ENCODE data around the gene GALNT5.

Gene GALNT5

DNA sequence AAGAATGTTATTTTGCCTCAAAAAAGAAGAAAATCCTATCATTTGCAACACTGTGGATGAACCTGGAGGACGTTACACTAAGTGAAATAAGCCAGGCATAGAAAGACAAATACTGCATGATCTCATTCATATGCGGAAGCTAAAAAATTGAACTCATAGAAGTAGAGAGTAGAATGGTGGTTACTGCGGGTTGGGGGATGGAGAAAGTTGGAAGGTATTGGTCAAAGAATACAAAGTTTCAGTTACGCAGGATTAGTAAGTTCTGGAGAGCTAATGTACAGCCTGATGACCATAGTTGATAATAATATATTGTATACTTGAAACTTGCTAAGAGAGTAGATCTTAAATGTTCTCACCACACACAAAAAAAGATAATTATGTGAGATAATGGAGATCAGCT, 5.0 kb upstream of the GALNT5 start:
- no peak overlapping the region for H3K4me3 ChIP-seq (ENCODE audit: low read depth in 1 of 2, low read length in 2 of 2)
- H3K27ac ChIP-seq (ENCODE audit: low read length): no peak overlapping the region

DNA sequence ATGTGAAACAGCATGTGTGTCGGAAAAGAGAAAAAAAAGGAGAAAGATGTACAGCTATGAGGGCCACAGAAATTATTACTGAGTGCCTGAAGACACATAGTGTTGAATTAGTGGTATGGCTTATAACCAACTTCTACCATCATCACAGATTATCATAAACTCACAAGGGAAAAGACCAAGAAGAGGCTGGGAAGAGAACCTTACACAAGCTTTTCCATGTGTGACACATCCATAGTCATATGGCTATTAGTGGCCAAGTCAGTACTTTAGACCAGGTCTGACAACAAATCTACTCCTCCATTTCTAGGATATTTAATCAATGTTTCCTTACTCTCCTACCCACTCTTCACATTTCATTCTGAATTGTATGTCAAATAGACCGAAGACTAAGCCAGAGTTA, 3.5 kb upstream of the GALNT5 start:
- no peak overlapping the region for H3K27ac ChIP-seq (ENCODE audit: low read length)
- peaks cover 5 to 8% of the 10 kb centered on the region in 2 donors for H3K4me1 ChIP-seq (ENCODE audit: control insufficient read depth in 1 of 2, insufficient read depth in 2 of 2, low read length in 2 of 2)
- H3K36me3 ChIP-seq (ENCODE audit: control insufficient read depth in 1 of 2, insufficient read depth in 2 of 2, low read length in 2 of 2): no peaks in the 10 kb centered on the region

More for the DNA sequence above, 5.0 kb upstream of the GALNT5 start:
- H3K36me3 ChIP-seq (ENCODE audit: control insufficient read depth in 1 of 2, insufficient read depth in 2 of 2, low read length in 2 of 2): no peaks in the 10 kb centered on the region
- H3K4me1 ChIP-seq (ENCODE audit: control insufficient read depth in 1 of 2, insufficient read depth in 2 of 2, low read length in 2 of 2): peaks cover 4 to 5% of the 10 kb centered on the region in 2 donors
- H3K27me3 ChIP-seq (ENCODE audit: low read depth, low read length): no peaks in the 10 kb centered on the region
- no peaks in the 10 kb centered on the region for H3K9me3 ChIP-seq (ENCODE audit: control insufficient read depth in 1 of 2, low read length in 2 of 2)

DNA sequence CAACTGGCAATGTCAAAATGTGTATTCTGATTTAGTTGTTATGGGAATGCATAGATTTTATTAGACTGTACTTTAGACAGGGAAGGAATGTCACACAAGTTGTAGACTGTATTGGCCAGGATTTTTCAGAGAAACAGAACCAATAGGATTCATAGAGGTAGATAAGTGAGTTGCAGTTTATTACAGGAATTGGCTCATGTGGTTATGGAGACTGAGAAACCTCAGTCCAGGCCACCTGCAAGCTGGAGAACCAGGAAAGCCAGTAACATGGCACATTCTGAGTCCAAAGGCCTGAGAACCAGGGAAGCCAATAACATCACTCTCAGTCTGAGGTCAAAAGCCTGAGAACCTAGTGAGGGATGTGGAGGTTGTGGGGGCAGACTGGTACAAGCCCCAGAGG, 1.8 kb upstream of the GALNT5 start:
- no peak overlapping the region for H3K4me3 ChIP-seq (ENCODE audit: low read depth in 1 of 2, low read length in 2 of 2)
- H3K9me3 ChIP-seq (ENCODE audit: control insufficient read depth in 1 of 2, low read length in 2 of 2): no peaks in the 10 kb centered on the region
- H3K27ac ChIP-seq (ENCODE audit: low read length): no peak overlapping the region
- peaks cover 5 to 8% of the 10 kb centered on the region in 2 donors for H3K4me1 ChIP-seq (ENCODE audit: control insufficient read depth in 1 of 2, insufficient read depth in 2 of 2, low read length in 2 of 2)
- no peaks in the 10 kb centered on the region for H3K36me3 ChIP-seq (ENCODE audit: control insufficient read depth in 1 of 2, insufficient read depth in 2 of 2, low read length in 2 of 2)
- no peaks in the 10 kb centered on the region for H3K27me3 ChIP-seq (ENCODE audit: low read depth, low read length)

More for the DNA sequence above, 3.5 kb upstream of the GALNT5 start:
- H3K4me3 ChIP-seq (ENCODE audit: low read depth in 1 of 2, low read length in 2 of 2): no peak overlapping the region
- no peaks in the 10 kb centered on the region for H3K9me3 ChIP-seq (ENCODE audit: control insufficient read depth in 1 of 2, low read length in 2 of 2)
- H3K27me3 ChIP-seq (ENCODE audit: low read depth, low read length): no peaks in the 10 kb centered on the region

DNA sequence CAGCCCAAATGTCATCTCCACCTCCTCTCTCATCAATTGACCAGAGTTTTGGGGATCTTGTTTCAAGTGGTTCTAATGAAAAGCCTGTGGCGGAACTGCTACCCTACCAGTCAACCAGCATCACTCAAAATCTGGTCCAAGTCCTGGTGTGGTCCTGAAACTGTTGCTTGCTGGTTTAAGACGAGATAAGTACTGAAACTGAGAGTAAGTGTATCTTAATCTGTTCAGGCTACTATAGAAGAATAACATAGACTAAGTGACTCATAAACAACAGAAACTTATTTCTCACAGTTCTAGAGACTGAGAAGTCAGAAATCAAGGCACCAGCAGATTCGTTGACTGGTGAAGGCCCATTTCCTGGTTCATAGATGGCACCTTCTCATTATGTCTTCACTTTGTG, 879 bp upstream of the GALNT5 start:
- H3K9me3 ChIP-seq (ENCODE audit: control insufficient read depth in 1 of 2, low read length in 2 of 2): no peaks in the 10 kb centered on the region
- H3K27ac ChIP-seq (ENCODE audit: low read length): no peak overlapping the region
- H3K4me3 ChIP-seq (ENCODE audit: low read depth in 1 of 2, low read length in 2 of 2): no peak overlapping the region
- H3K27me3 ChIP-seq (ENCODE audit: low read depth, low read length): no peaks in the 10 kb centered on the region
- H3K36me3 ChIP-seq (ENCODE audit: control insufficient read depth in 1 of 2, insufficient read depth in 2 of 2, low read length in 2 of 2): no peaks in the 10 kb centered on the region
- H3K4me1 ChIP-seq (ENCODE audit: control insufficient read depth in 1 of 2, insufficient read depth in 2 of 2, low read length in 2 of 2): peaks cover 5 to 8% of the 10 kb centered on the region in 2 donors

DNA sequence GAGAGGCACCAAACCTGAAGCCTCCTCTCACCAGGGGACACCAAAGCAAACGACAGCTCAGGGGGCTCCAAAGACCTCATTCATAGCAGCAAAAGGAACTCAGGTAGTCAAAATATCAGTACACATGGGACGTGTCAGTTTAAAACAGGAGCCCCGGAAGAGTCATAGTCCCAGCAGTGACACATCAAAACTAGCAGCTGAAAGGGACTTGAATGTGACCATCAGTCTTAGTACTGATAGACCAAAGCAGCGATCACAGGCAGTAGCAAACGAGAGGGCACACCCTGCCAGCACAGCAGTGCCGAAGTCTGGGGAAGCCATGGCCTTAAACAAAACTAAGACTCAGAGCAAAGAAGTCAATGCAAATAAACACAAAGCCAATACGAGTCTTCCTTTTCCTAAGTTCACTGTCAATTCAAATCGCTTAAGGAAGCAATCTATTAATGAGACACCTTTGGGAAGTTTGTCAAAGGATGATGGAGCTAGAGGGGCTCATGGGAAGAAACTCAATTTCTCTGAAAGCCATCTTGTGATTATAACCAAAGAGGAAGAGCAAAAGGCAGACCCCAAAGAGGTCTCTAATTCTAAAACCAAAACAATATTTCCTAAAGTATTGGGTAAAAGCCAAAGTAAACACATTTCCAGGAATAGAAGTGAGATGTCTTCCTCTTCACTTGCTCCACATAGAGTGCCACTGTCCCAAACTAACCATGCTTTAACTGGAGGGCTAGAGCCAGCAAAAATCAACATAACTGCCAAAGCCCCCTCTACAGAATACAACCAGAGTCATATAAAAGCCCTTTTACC, 1.2 kb downstream of the GALNT5 start:
- Histone ChIP-seq H3K27ac (ENCODE audit: low read length) (no peak overlapping the region), H3K4me1 (ENCODE audit: control insufficient read depth in 1 of 2, insufficient read depth in 2 of 2, low read length in 2 of 2) (peaks cover 5 to 8% of the 10 kb centered on the region in 2 donors), H3K9me3 (ENCODE audit: control insufficient read depth in 1 of 2, low read length in 2 of 2) (no peaks in the 10 kb centered on the region), H3K4me3 (ENCODE audit: low read depth in 1 of 2, low read length in 2 of 2) (no peak overlapping the region), H3K36me3 (ENCODE audit: control insufficient read depth in 1 of 2, insufficient read depth in 2 of 2, low read length in 2 of 2) (no peaks in the 10 kb centered on the region), H3K27me3 (ENCODE audit: low read depth, low read length) (no peaks in the 10 kb centered on the region)

DNA sequence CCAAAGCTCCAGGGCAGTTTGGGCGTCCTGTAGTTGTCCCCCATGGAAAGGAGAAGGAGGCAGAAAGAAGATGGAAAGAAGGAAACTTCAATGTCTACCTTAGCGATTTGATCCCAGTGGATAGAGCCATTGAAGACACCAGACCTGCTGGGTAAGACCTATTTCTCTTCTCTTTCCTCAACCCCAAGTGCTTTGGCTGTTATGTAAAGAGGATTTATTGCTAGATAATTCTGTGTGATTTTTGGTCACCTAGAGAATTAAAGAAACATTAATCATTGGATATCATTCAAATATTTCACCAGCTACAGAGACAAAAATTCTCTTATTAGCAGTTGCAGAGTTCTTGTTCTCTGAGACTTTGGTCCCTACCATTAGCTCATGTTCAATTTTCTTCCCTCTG, 1.9 kb downstream of the GALNT5 start:
- Histone ChIP-seq H3K27ac (ENCODE audit: low read length) (no peak overlapping the region), H3K36me3 (ENCODE audit: control insufficient read depth in 1 of 2, insufficient read depth in 2 of 2, low read length in 2 of 2) (no peaks in the 10 kb centered on the region), H3K27me3 (ENCODE audit: low read depth, low read length) (no peaks in the 10 kb centered on the region), H3K9me3 (ENCODE audit: control insufficient read depth in 1 of 2, low read length in 2 of 2) (no peaks in the 10 kb centered on the region), H3K4me1 (ENCODE audit: control insufficient read depth in 1 of 2, insufficient read depth in 2 of 2, low read length in 2 of 2) (peaks cover 5 to 8% of the 10 kb centered on the region in 2 donors), H3K4me3 (ENCODE audit: low read depth in 1 of 2, low read length in 2 of 2) (no peak overlapping the region)

DNA sequence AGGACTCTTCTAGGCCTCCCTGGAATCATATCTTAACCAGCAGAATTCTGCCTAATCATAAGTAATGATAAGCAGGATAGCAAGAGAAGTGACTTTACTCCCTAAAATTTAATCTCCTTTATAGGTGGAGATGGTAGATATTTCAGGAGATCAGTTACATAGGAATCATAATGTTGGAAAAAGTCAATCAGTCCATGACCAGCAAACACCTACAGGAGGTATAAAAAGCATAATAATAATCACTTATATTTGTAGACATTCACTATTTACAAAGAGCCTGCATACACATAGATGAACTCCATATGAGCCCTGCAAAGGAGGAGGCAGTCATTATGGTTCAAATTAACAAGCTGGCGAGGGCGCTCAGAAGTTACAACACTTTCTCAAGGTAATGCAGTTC, 2.5 kb downstream of the GALNT5 start:
- H3K27me3 ChIP-seq (ENCODE audit: low read depth, low read length): no peaks in the 10 kb centered on the region
- H3K27ac ChIP-seq (ENCODE audit: low read length): no peak overlapping the region
- H3K4me1 ChIP-seq (ENCODE audit: control insufficient read depth in 1 of 2, insufficient read depth in 2 of 2, low read length in 2 of 2): peaks cover 5 to 8% of the 10 kb centered on the region in 2 donors
- no peaks in the 10 kb centered on the region for H3K36me3 ChIP-seq (ENCODE audit: control insufficient read depth in 1 of 2, insufficient read depth in 2 of 2, low read length in 2 of 2)
- H3K4me3 ChIP-seq (ENCODE audit: low read depth in 1 of 2, low read length in 2 of 2): no peak overlapping the region
- no peaks in the 10 kb centered on the region for H3K9me3 ChIP-seq (ENCODE audit: control insufficient read depth in 1 of 2, low read length in 2 of 2)

DNA sequence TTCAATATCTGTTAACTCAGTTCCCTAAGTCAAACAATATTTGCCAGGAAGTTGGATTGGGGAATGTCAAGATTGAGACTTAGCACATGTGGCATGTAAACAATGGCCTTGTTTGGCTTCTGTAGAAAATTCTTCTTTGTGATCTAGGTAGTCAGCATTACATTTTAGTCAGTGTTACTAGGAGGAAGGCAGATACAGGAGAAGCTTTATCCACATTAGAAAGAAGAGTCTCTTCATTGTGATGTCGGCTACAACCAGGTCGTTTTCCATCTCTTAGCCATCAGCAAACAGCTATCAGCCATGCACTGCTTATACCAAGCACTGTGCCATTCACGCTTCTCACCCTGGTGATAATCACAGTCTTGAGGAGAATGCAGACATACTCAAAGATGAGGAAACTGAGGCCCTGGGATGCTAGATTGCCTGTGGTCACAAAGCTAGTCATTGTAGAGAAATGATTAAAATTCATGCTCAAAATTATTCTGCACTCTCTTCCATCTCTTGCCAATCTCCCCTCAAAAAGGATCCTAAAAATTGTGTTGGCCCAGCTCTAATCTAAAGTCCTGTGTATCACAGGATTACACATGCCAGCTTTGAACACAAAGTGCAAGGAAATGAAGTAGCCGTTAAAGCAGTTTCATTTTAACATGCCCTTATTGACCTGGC, 3.2 kb downstream of the GALNT5 start:
- no peak overlapping the region for H3K27ac ChIP-seq (ENCODE audit: low read length)
- H3K27me3 ChIP-seq (ENCODE audit: low read depth, low read length): no peaks in the 10 kb centered on the region
- H3K36me3 ChIP-seq (ENCODE audit: control insufficient read depth in 1 of 2, insufficient read depth in 2 of 2, low read length in 2 of 2): no peaks in the 10 kb centered on the region
- H3K9me3 ChIP-seq (ENCODE audit: control insufficient read depth in 1 of 2, low read length in 2 of 2): no peaks in the 10 kb centered on the region
- peaks cover 5 to 8% of the 10 kb centered on the region in 2 donors for H3K4me1 ChIP-seq (ENCODE audit: control insufficient read depth in 1 of 2, insufficient read depth in 2 of 2, low read length in 2 of 2)
- H3K4me3 ChIP-seq (ENCODE audit: low read depth in 1 of 2, low read length in 2 of 2): no peak overlapping the region

DNA sequence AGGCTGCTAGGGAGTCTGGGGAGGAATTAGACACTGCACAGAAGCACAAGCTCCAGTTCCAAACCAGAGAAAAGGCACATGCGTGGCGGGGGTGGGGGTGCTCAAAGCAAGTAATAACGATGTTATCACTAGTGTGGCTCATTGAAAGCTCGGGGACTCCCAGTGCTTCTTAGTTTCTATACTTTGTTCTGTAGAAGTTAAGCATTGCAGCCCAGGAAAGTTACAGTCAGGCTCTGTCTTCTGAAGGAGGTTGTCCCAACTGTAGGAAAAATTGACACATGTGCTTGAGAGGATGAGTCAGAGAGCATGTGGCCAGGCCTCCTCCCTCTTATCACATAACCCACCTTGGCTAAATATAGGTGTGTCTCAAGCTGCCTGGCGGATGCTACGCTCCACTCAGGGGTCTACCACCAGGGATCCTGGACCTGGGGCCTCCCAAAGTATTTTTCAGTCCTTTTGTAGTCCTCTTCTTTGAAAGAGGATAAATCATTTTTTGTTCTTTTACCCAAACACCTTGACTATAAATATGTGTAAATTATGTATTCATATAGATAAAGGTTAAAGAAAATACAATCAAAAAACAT, 3.8 kb downstream of the GALNT5 start:
- Histone ChIP-seq H3K4me3 (ENCODE audit: low read depth in 1 of 2, low read length in 2 of 2) (no peak overlapping the region), H3K4me1 (ENCODE audit: control insufficient read depth in 1 of 2, insufficient read depth in 2 of 2, low read length in 2 of 2) (peaks cover 5 to 8% of the 10 kb centered on the region in 2 donors), H3K27me3 (ENCODE audit: low read depth, low read length) (no peaks in the 10 kb centered on the region), H3K36me3 (ENCODE audit: control insufficient read depth in 1 of 2, insufficient read depth in 2 of 2, low read length in 2 of 2) (no peaks in the 10 kb centered on the region), H3K27ac (ENCODE audit: low read length) (no peak overlapping the region), H3K9me3 (ENCODE audit: control insufficient read depth in 1 of 2, low read length in 2 of 2) (no peaks in the 10 kb centered on the region)

DNA sequence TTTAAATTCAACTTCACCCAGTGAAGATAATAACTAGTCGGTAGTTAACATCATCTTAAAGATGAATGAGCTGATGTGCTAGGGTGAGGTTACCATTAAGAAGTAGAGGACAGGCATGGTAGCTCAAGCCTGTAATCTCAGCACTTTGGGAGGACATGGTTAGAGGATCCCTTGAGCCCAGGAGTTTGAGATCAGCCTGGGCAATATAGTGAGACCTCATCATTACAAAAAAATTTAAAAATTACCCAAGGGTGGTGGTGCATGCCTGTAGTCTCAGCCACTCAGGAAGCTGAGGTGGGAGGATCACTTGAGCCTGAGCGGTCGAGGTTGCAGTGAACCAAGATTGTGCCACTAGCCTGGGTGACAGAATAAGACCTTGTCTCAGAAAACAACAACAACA, 4.7 kb downstream of the GALNT5 start:
- H3K9me3 ChIP-seq (ENCODE audit: control insufficient read depth in 1 of 2, low read length in 2 of 2): no peaks in the 10 kb centered on the region
- no peaks in the 10 kb centered on the region for H3K27me3 ChIP-seq (ENCODE audit: low read depth, low read length)
- H3K27ac ChIP-seq (ENCODE audit: low read length): no peak overlapping the region
- H3K4me1 ChIP-seq (ENCODE audit: control insufficient read depth in 1 of 2, insufficient read depth in 2 of 2, low read length in 2 of 2): peaks cover 3 to 7% of the 10 kb centered on the region in 2 donors
- no peaks in the 10 kb centered on the region for H3K36me3 ChIP-seq (ENCODE audit: control insufficient read depth in 1 of 2, insufficient read depth in 2 of 2, low read length in 2 of 2)
- H3K4me3 ChIP-seq (ENCODE audit: low read depth in 1 of 2, low read length in 2 of 2): no peak overlapping the region

DNA sequence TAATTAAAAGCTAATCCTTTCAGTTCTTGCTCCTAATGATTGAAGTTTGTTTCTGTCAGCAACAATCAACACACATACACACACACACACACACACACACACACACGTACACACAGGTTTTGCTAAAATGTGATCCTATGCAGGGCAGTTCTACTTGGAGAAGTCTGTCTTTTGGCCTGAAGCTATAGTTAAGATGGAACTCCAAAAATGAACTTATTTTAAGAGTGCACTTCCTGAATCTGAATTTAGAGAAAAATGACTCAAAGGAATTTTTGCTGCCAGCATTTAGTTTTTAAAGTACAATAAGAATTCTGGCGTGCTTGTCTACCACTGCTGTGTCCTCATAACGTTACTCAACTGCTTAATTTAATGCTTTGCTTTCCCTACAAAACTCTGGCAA, 6.6 kb downstream of the GALNT5 start:
- no peak overlapping the region for H3K4me3 ChIP-seq (ENCODE audit: low read depth in 1 of 2, low read length in 2 of 2)
- no peaks in the 10 kb centered on the region for H3K4me1 ChIP-seq (ENCODE audit: control insufficient read depth in 1 of 2, insufficient read depth in 2 of 2, low read length in 2 of 2)
- H3K9me3 ChIP-seq (ENCODE audit: control insufficient read depth in 1 of 2, low read length in 2 of 2): no peaks in the 10 kb centered on the region
- H3K36me3 ChIP-seq (ENCODE audit: control insufficient read depth in 1 of 2, insufficient read depth in 2 of 2, low read length in 2 of 2): no peaks in the 10 kb centered on the region
- no peak overlapping the region for H3K27ac ChIP-seq (ENCODE audit: low read length)
- H3K27me3 ChIP-seq (ENCODE audit: low read depth, low read length): no peaks in the 10 kb centered on the region

Data from muscle layer of duodenum (tissue), 2 donors.